Endometrial microvascular endothelial cells (primary cell): Measurements from ENCODE around the gene ZFHX3. TPM values are rescaled to one million over a fixed set of nuclear protein-coding genes. Genes with fewer than 3 reads are reported as not detected.

Experiments used
- in situ Hi-C: cut with HindIII; loops from 2 replicates; pipeline ENCODE4 v1.10.0; 2017; ENCODE audit warnings: low sequenced_read_pairs, low pct_unique_long_range_greater_than_20kb; ENCODE audit errors: inconsistent ontology term
- total RNA-seq: library from RNA; depleted of rRNA; stranded (reverse); fragments of >200 nt; gene quantifications from one replicate; pipeline ENCODE4 v1.2.3, GENCODE V29; 2015; ENCODE audit errors: inconsistent ontology term

ZFHX3 gene
- total RNA-seq, 1 donor from 2014 or later, result 2.1 TPM

- in situ Hi-C loops, result no loop called here
Measured at GRCh38 chr16:72811876-72812275, 236.1 kb downstream of the ZFHX3 start.

GRCh38 chr16:72811188-72811720 lies 236.7 kb downstream of the ZFHX3 start:
- in situ Hi-C loops, result no loop called here

GRCh38 chr16:72810480-72810879 lies 237.4 kb downstream of the ZFHX3 start:
- in situ Hi-C loops, result no loop called here

GRCh38 chr16:72809446-72809845 lies 238.5 kb downstream of the ZFHX3 start:
- in situ Hi-C loops, result no loop called here

- in situ Hi-C loops, result no loop called here
Measured at GRCh38 chr16:72808754-72809153, 239.2 kb downstream of the ZFHX3 start.

- in situ Hi-C loops, result no loop called here
Measured at GRCh38 chr16:72807245-72807644, 240.7 kb downstream of the ZFHX3 start.

GRCh38 chr16:72805486-72805885 lies 242.4 kb downstream of the ZFHX3 start:
- in situ Hi-C loops, result no loop called here

GRCh38 chr16:72800524-72801161 lies 247.3 kb downstream of the ZFHX3 start:
- in situ Hi-C loops, result no loop called here

- in situ Hi-C loops, result no loop called here
Measured at GRCh38 chr16:72798264-72798663, 249.7 kb downstream of the ZFHX3 start.

GRCh38 chr16:72797621-72798020 lies 250.3 kb downstream of the ZFHX3 start:
- in situ Hi-C loops, result no loop called here

- in situ Hi-C loops, result no loop called here
Measured at GRCh38 chr16:72796222-72796621, 251.7 kb downstream of the ZFHX3 start.

- in situ Hi-C loops, result no loop called here
Measured at GRCh38 chr16:72794986-72795385, 252.9 kb downstream of the ZFHX3 start.

- in situ Hi-C loops, result no loop called here
Measured at GRCh38 chr16:72794319-72794718, 253.6 kb downstream of the ZFHX3 start.

- in situ Hi-C loops, result no loop called here
Measured at GRCh38 chr16:72793716-72794115, 254.2 kb downstream of the ZFHX3 start.

- in situ Hi-C loops, result no loop called here
Measured at GRCh38 chr16:72793017-72793416, 254.9 kb downstream of the ZFHX3 start.

- in situ Hi-C loops, result no loop called here
Measured at GRCh38 chr16:72791786-72792185, 256.1 kb downstream of the ZFHX3 start.

- in situ Hi-C loops, result no loop called here
Measured at GRCh38 chr16:72789921-72790320, 258.0 kb downstream of the ZFHX3 start.

- in situ Hi-C loops, result no loop called here
Measured at GRCh38 chr16:72789465-72789864, 258.5 kb downstream of the ZFHX3 start.

GRCh38 chr16:72788269-72788809 lies 259.6 kb downstream of the ZFHX3 start:
- in situ Hi-C loops, result no loop called here

GRCh38 chr16:72787514-72788268 lies 260.2 kb downstream of the ZFHX3 start:
- in situ Hi-C loops, result no loop called here
